HCT116 (cell line): ENCODE results near the gene PSAP. TPM values are rescaled to one million over a fixed set of nuclear protein-coding genes. Genes with fewer than 3 reads are reported as not detected.

ENCODE experiments used
- ATAC-seq: fragments of 200-7000 bp; cut with Tn5 transposase; 2 replicates; pipeline ENCODE4 v1.9.1; 2020; ENCODE audit warnings: mild to moderate bottlenecking, moderate library complexity
- BruUV-seq: library from RNA; stranded (reverse); fragments of 400-500 nt; replicated peaks from 2 replicates; lab custom pipeline; 2021; lab: Mats Ljungman, UMichigan
- CTCF ChIA-PET: fragments of 300-600 bp; sonication (Branson Sonifier 250); formaldehyde crosslinking; loops from one replicate; lab custom pipeline; 2021; ENCODE audit warnings: antibody characterized with exemption; lab: Charles Lee
- POLR2A ChIA-PET: fragments of 300-600, 350-600 bp; sonication (Branson Sonifier 250); formaldehyde crosslinking; loops from one replicate; lab custom pipeline; 2021; ENCODE audit warnings: antibody characterized with exemption; lab: Charles Lee
- RAD21 ChIA-PET, 2 experiments: fragments of 300-600 bp; sonication (Branson Sonifier 250); formaldehyde crosslinking; loops; one replicate each; lab custom pipeline; 2023; ENCODE audit warnings: low total read pairs in 2 of 2; ENCODE audit not compliant: uncharacterized antibody in 2 of 2, unreplicated experiment in 2 of 2, low non-redundant PET in 1 of 2; lab: Charles Lee
- DNase-seq: peaks from one replicate; pipeline ENCODE4 v3.0.0-alpha.2; 2010; ENCODE audit warnings: low read depth, low spot score
- H2AFZ ChIP-seq: fragments of 200-600 bp; shearing (Covaris generic), sonication (generic); 2 replicates; pipeline ENCODE4 v1.6.1; 2017; ENCODE audit warnings: low read depth, mixed run types, mixed read lengths, antibody characterized with exemption, low read length; ENCODE audit not compliant: poor library complexity, severe bottlenecking
- H3K27ac ChIP-seq: 2 replicates; pipeline ENCODE4 v1.5.1; 2012; ENCODE audit warnings: low read depth, low read length
- H3K27me3 ChIP-seq: fragments of 200-600 bp; sonication (generic); 2 replicates; pipeline ENCODE4 v1.6.1; 2016; ENCODE audit warnings: mixed run types, low read length, mixed read lengths; ENCODE audit not compliant: insufficient read depth
- H3K36me3 ChIP-seq, 2 experiments: fragments of 200-500 bp in 1 of 2; fragments of 200-600 bp in 1 of 2; sonication (Bioruptor generic) in 1 of 2; sonication (generic) in 1 of 2; 2 replicates each; pipeline versions ENCODE4 v1.5.1 to v1.6.1; 2014 to 2016; ENCODE audit warnings: low read length in 2 of 2, inconsistent platforms in 1 of 2, mixed read lengths in 1 of 2, mixed run types in 1 of 2; ENCODE audit not compliant: insufficient read depth in 2 of 2, control insufficient read depth in 1 of 2
- H3K4me1 ChIP-seq, 2 experiments: fragments of 200-600 bp in 1 of 2; sonication (generic) in 1 of 2; 2 replicates each; pipeline versions ENCODE4 v1.5.1 to v1.6.1; 2012 to 2017; ENCODE audit warnings: low read length in 2 of 2, inconsistent platforms in 1 of 2, mild to moderate bottlenecking in 1 of 2, mixed read lengths in 1 of 2, mixed run types in 1 of 2, moderate library complexity in 1 of 2; ENCODE audit not compliant: insufficient read depth in 2 of 2, control insufficient read depth in 1 of 2
- H3K4me2 ChIP-seq: fragments of 200-600 bp; sonication (generic); 2 replicates; pipeline ENCODE4 v1.6.1; 2017; ENCODE audit warnings: mixed run types, low read length, mixed read lengths
- H3K4me3 ChIP-seq, 2 experiments: fragments of 200-600 bp in 1 of 2; sonication (generic) in 1 of 2; replicated peaks in 1 of 2; 2 replicates each; pipeline ENCODE4 v1.5.1; 2011 to 2016; ENCODE audit warnings: low read length in 2 of 2, control low read depth in 1 of 2, low read depth in 1 of 2, mild to moderate bottlenecking in 1 of 2, mixed read lengths in 1 of 2, mixed run types in 1 of 2
- H3K79me2 ChIP-seq: fragments of 200-600 bp; sonication (generic); 2 replicates; pipeline ENCODE4 v1.6.1; 2017; ENCODE audit warnings: mild to moderate bottlenecking, mixed run types, low read length, moderate library complexity, mixed read lengths; ENCODE audit not compliant: insufficient read depth
- H3K9ac ChIP-seq: fragments of 200-600 bp; sonication (generic); 2 replicates; pipeline ENCODE4 v1.6.1; 2016; ENCODE audit warnings: low read length, mixed read lengths
- H3K9me2 ChIP-seq: fragments of 200-600 bp; sonication (generic), shearing (Covaris generic); 2 replicates; pipeline ENCODE4 v1.6.1; 2017; ENCODE audit warnings: mixed run types, mild to moderate bottlenecking, moderate library complexity; ENCODE audit not compliant: insufficient read depth
- H3K9me3 ChIP-seq, 2 experiments: fragments of 200-500 bp in 1 of 2; fragments of 200-600 bp in 1 of 2; sonication (Bioruptor generic) in 1 of 2; sonication (generic) in 1 of 2; 2 replicates each; pipeline ENCODE4 v1.6.1; 2014 to 2017; ENCODE audit warnings: low read length in 2 of 2, mixed read lengths in 2 of 2, inconsistent platforms in 1 of 2, low read depth in 1 of 2, mild to moderate bottlenecking in 1 of 2, mixed run types in 1 of 2, moderate library complexity in 1 of 2; ENCODE audit not compliant: control insufficient read depth in 1 of 2, insufficient read depth in 1 of 2
- H4K20me1 ChIP-seq: fragments of 200-600 bp; sonication (generic), shearing (Covaris generic); 2 replicates; pipeline ENCODE4 v1.6.1; 2017; ENCODE audit warnings: mixed run types, mild to moderate bottlenecking, moderate library complexity; ENCODE audit not compliant: insufficient read depth
- CEBPB ChIP-seq: IDR thresholded peaks from 2 replicates; pipeline ENCODE4 v1.6.1; 2012; ENCODE audit warnings: low read depth
- JUND ChIP-seq: IDR thresholded peaks from 2 replicates; pipeline ENCODE4 v1.6.1; 2012
- POLR2AphosphoS5 ChIP-seq: IDR thresholded peaks from 2 replicates; pipeline ENCODE4 v1.6.1; 2011; ENCODE audit warnings: mild to moderate bottlenecking, low read depth, low read length, moderate library complexity
- RAD21 ChIP-seq: IDR thresholded peaks from 2 replicates; pipeline ENCODE4 v1.6.1; 2012; ENCODE audit warnings: low read depth, mild to moderate bottlenecking
- TCF7L2 ChIP-seq: IDR thresholded peaks from 2 replicates; pipeline ENCODE4 v1.7.0; 2011; ENCODE audit warnings: borderline replicate concordance, inconsistent platforms; ENCODE audit not compliant: insufficient read depth, insufficient read length; ENCODE audit errors: extremely low read depth
- intact Hi-C: fragments of 100-400 bp; cut with micrococcal nuclease; formaldehyde crosslinking; loops from 2 replicates; pipeline ENCODE4 v1.10.0; 2022
- total RNA-seq: library from RNA; stranded (reverse); gene quantifications from one replicate; pipeline ENCODE4 v1.2.1, GENCODE V29; 2021; ENCODE audit not compliant: unreplicated experiment
- TF ChIP-seq, protein P1 (sequence below): IDR thresholded peaks from 2 replicates; pipeline ENCODE4 v1.6.1; 2012
- TF ChIP-seq, protein P2 (sequence below), 3 experiments: fragments of 200-600 bp in 1 of 3; sonication (generic) in 1 of 3; IDR thresholded peaks in 2 of 3; conservative IDR thresholded peaks in 1 of 3; 2 replicates each; pipeline ENCODE4 v1.5.1; 2012 to 2017; ENCODE audit warnings: low read depth in 2 of 3, low read length in 2 of 3, antibody characterized with exemption in 1 of 3, borderline replicate concordance in 1 of 3, control low read depth in 1 of 3, mild to moderate bottlenecking in 1 of 3, mixed read lengths in 1 of 3, mixed run types in 1 of 3, moderate library complexity in 1 of 3; ENCODE audit not compliant: insufficient read depth in 1 of 3
- TF ChIP-seq, protein P3 (sequence below): IDR thresholded peaks from 2 replicates; pipeline ENCODE4 v1.6.1; 2012; ENCODE audit warnings: low read depth

PSAP gene
- total RNA-seq, 1 experiment from 2014 or later, result 444 TPM

DNA sequence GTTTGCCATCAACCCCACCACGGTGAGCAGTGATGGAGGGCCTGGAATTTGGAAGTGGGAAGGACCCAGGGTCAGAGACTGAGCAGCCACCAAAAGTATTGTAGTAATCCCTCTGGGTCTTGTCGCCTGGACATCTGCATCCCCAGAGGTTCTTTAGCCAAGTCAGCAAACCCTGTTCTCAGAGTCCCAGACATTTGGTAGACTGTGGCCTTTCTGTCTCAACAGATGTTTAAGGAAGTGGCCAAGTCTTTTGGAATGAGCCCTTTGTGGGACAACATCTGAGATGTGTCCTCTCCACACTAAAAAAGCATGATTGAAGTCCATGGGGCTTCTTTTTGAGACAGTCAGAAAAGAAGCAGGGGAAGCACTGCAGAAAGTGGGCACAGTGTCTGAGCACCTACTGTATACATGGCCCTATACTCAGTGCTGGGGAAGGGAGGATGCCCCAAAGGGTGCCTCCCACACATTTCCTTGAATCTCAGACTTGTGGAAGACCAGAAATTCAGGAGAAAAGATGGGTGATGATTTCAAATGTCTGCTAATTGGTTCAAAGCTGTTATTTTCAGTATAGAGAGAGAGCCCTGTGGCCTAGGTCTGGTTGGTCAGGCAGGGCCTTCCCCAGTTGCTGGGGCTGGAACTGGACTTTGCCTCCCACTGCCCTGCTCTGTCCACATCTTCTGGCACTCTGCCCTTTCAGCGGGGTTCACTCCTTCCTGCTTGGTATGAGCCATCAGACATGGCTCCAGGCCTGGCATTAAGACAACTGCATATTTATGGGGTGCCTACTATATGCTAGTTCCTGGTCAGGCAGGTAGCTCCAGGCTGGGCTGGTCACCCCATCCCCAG, 51.2 kb downstream of the PSAP start:
- H3K9ac ChIP-seq, result no peak overlapping the region
- RAD21 ChIA-PET, result no interaction called here
- H3K4me3 ChIP-seq, result no peak overlapping the region
- no peak overlapping the region for H2AFZ ChIP-seq
- no peak overlapping the region for H3K27ac ChIP-seq
- intact Hi-C loops, result loop anchor here (10.0 kb wide), 1 partner anchor 215 kb away; no protein-coding TSS in a partner anchor
- no peaks in the 10 kb centered on the region for H3K79me2 ChIP-seq
- H3K4me2 ChIP-seq, result no peak overlapping the region
- TF ChIP-seq, protein P1, sequence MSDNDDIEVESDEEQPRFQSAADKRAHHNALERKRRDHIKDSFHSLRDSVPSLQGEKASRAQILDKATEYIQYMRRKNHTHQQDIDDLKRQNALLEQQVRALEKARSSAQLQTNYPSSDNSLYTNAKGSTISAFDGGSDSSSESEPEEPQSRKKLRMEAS, result no peak
- TF ChIP-seq CEBPB (no peak), POLR2AphosphoS5 (no peak), JUND (no peak), TCF7L2 (no peak), RAD21 (no peak)
- TF ChIP-seq, protein P2, sequence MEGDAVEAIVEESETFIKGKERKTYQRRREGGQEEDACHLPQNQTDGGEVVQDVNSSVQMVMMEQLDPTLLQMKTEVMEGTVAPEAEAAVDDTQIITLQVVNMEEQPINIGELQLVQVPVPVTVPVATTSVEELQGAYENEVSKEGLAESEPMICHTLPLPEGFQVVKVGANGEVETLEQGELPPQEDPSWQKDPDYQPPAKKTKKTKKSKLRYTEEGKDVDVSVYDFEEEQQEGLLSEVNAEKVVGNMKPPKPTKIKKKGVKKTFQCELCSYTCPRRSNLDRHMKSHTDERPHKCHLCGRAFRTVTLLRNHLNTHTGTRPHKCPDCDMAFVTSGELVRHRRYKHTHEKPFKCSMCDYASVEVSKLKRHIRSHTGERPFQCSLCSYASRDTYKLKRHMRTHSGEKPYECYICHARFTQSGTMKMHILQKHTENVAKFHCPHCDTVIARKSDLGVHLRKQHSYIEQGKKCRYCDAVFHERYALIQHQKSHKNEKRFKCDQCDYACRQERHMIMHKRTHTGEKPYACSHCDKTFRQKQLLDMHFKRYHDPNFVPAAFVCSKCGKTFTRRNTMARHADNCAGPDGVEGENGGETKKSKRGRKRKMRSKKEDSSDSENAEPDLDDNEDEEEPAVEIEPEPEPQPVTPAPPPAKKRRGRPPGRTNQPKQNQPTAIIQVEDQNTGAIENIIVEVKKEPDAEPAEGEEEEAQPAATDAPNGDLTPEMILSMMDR (IDR thresholded peaks at IDR 0.05 in 2 of 3, conservative IDR thresholded peaks at IDR 0.05 in 1 of 3; ENCODE audit: borderline replicate concordance in 1 of 3, insufficient read depth in 1 of 3, low read depth in 2 of 3, low read length in 2 of 3), result no peak
- TF ChIP-seq, protein P3, sequence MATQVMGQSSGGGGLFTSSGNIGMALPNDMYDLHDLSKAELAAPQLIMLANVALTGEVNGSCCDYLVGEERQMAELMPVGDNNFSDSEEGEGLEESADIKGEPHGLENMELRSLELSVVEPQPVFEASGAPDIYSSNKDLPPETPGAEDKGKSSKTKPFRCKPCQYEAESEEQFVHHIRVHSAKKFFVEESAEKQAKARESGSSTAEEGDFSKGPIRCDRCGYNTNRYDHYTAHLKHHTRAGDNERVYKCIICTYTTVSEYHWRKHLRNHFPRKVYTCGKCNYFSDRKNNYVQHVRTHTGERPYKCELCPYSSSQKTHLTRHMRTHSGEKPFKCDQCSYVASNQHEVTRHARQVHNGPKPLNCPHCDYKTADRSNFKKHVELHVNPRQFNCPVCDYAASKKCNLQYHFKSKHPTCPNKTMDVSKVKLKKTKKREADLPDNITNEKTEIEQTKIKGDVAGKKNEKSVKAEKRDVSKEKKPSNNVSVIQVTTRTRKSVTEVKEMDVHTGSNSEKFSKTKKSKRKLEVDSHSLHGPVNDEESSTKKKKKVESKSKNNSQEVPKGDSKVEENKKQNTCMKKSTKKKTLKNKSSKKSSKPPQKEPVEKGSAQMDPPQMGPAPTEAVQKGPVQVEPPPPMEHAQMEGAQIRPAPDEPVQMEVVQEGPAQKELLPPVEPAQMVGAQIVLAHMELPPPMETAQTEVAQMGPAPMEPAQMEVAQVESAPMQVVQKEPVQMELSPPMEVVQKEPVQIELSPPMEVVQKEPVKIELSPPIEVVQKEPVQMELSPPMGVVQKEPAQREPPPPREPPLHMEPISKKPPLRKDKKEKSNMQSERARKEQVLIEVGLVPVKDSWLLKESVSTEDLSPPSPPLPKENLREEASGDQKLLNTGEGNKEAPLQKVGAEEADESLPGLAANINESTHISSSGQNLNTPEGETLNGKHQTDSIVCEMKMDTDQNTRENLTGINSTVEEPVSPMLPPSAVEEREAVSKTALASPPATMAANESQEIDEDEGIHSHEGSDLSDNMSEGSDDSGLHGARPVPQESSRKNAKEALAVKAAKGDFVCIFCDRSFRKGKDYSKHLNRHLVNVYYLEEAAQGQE, result no peak
- TF ChIP-seq, all 23 proteins: peak for 0
- H3K27me3 ChIP-seq, result no peaks in the 10 kb centered on the region
- DNase-seq (no peak), ATAC-seq (no peak)
- no TSS peak for BruUV-seq
- no peaks in the 10 kb centered on the region for H3K9me2 ChIP-seq
- ChIA-PET POLR2A (no interaction called here), CTCF (no interaction called here)
- no peaks in the 10 kb centered on the region for H3K4me1 ChIP-seq
- H3K9me3 ChIP-seq, result no peaks in the 10 kb centered on the region
- H3K36me3 ChIP-seq, result no peaks in the 10 kb centered on the region
- no peaks in the 10 kb centered on the region for H4K20me1 ChIP-seq
